Stimulated activated CD4-positive, alpha-beta T cell treated with anti-CD3 and anti-CD28 coated beads, Interleukin-1b, Interleukin-23, amount 100 ng/mL, for 1 hour (primary cell): Measurements from ENCODE around the gene RBM20.

ENCODE experiments used
- DNase-seq, 2 donors: peaks; one replicate each; pipeline ENCODE4 v3.0.0-alpha.2; 2020; ENCODE audit warnings: low read depth in 2 of 2

The RBM20 gene

DNA sequence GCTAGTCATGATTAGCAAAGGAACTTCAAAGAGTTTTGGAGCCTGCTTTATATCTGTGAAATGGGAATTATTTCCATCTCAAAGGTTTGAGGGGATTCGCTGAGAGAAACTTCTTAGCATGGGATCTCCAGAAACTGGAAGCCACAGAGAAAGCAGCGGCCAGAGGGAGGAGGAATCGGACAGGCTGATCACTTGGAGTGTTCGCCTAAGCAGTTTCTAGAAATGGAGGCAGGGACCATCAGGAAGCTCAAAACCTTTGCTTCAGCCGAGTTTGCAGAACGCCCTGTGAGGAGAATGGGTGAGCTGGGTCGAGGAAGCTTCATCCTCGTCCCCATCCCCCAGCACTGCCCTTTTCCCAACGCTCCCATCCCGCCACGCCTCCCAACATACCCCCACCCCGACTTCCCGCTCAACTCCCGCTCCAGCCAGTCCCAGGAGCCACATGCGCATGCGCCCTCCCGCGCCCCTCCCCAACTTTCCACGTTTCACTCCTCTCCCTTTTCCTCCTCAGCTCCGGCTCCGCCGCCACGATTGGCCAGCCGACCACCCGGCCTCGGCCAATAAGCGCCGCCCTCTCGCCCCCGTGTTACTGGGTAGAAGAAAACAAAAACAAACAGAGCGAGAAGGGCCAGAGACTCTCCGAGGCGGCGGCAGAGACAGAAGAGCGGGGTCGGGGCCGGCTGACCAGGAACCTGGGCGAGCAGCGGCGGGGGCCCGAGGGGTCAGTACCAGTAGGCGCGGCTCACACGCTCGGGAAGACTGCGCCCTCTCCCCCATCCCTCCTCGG is 227.4 kb downstream of the RBM20 start, which contains the start of gene PDCD4:
Gene PDCD4 (plus strand): TSS at position 631 of the 787 bp plus-strand sequence. CDS start 4,100 bp downstream, outside the sequence.
- DNase-seq, result peak; percentile 82 to 85

DNA sequence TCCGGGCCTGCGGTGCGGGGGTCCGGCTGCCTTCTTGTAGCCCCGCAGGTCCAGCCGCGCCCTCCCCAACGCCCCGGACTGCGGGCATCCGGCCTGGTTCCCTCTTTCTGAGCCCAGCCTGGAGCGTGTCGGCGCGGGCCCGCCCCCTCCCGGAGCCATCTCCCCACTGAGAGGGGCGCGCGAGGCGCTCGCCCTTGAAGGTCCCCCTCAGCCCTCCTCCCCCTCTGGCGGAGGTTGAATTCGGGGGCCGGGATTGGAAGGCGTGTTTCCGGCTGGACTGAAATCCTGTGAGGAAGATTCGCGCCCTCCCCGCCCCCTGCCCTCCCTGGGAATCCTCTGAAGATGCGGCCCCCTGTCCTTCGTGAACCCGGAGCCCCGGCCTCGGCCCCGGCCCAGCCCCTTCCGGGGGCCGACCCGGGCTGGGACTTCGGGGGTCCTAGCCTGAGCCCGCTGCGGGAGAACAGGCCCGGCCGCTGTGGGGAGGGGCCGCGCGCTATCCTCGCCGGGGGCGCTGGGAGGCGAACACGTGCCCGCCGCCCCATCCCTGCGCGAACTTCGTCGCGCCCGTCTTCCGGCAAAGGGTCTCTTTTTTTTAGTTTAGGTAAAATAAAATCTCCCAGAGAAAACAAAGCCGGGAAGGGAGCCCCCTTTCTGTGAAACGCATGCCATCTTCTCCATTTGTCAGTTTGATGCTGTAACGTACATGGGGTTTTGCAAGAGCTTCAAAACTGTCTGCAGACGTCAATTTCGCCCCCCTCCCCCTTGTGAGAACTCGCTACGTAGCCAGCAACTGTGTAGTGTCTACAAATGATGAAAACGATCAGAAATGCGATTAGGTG is 228.2 kb downstream of the RBM20 start:
- peak in 1 of 2 donors; percentile 49 for DNase-seq

DNA sequence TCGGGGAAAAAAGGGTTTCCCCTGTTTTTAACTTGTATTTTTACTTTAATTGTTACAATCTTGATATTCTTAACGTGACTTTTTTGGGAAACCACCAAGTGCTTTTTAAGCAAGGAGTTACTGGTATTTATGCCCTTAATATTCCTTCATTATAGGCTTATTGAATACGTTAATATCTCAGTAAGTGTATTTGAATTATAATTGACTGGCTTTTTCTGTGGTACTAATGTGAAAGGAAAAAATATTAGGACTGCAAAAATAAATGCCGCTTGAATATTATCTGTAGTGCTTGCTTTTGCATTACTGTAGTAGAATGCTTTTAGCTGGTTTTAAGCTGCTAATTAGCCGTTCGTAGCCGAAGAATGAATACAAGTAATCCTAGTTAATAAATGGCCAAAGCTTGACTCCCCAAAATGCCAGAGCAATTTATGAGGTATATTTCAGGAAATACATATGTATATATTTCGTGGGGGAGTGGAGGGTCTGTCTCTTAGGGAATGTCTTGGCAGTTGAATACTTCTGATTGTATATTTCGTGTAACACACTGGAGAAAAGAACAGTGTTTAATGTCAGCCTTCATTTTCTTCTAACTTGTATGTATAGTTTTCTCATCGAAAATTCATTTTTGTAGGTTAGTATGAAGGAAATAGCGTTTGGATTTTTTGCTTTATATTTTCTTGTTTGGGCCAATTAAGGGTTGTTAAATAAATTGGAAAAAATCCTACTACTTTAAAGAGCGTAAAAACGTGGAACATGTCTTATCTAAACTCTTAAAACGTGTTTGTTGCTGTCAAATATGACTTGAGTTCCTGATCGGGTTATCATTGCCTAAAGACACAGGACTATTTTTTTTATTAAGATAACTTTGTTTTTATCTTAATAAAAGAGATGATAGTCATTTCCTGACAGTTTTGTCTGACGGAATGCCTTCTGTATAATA is 229.1 kb downstream of the RBM20 start:
- no peak for DNase-seq

DNA sequence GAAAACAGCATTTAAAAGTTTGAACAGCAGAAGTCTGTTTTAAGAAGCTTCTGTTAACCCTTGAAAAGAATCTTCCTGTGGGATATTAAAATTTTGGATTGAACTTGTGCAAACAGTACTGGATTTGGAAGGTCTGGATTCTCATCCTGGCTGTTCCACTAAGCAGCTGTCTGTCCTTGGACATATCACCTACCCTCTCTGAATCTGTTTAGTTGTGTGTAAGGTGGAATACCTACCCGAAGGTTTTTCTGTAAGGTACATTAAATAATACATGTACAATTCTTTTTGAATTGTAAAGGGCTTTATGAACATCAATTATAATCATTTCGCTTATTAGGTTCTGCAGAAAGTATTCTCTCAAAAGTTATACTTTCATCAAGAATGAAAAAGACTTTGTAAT is 229.8 kb downstream of the RBM20 start:
- DNase-seq, result no peak

DNA sequence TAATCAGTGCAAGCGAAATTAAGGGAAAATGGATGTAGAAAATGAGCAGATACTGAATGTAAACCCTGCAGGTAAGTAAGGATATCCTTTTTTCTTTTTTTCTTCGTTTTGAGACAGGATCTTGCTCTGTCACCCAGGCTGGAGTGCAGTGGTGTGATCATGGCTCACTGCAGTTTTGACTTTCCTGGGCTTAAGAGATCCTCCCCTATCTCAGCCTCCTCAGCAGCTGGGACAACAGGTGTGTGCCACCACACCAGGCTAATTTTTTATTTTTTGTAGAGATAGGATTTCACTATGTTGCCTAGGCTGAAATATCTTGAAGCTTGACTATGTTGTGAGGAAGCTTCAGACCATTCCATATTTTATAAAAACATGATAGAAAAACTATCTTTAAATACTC is 231.9 kb downstream of the RBM20 start:
- DNase-seq, result no peak

DNA sequence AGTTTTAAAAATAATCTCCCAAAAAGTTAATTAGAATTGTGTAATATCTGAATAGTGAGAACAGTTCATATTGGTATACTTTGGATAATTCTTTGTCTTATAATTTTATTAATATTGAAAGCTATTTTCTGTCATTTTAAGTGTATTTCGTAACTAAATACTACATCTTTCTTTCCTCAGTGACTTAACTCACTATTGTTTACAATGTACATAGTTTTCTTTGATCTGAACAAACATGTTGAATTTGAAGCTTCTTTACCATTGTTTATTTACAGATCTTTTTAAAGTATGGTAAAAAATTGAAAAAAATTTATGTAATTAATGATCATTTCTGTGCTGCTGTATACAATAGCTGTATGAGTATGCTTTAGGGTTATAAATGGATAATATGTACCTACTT is 232.7 kb downstream of the RBM20 start:
- DNase-seq, result no peak

DNA sequence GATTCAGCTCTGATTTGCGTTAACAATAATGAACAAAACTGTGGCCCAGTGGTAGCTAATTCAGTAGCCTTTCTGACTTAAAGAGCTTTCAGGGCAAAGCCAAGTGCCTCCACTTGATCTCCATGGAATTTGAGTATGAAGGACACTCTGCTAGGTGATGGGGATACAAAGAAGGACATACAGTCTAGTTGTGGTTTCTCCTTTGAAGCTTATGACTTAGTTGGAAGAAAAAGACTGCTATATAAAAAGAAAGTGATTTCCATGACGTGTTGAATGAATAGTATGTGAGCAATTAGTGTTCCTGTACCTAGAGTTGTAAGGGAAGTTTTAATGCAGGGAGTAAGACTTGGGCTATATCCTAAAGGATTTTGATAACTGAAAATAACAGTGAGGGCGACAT is 235.9 kb downstream of the RBM20 start:
- DNase-seq, result no peak

DNA sequence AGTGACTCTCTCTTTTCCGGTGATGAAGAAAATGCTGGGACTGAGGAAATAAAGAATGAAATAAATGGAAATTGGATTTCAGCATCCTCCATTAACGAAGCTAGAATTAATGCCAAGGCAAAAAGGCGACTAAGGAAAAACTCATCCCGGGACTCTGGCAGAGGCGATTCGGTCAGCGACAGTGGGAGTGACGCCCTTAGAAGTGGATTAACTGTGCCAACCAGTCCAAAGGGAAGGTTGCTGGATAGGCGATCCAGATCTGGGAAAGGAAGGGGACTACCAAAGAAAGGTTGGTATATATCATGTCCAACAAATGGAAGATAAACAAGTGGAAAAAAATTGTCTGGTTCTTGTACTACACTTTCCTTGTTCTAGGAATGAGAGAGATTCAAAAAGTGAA is 237.1 kb downstream of the RBM20 start:
- no peak for DNase-seq

DNA sequence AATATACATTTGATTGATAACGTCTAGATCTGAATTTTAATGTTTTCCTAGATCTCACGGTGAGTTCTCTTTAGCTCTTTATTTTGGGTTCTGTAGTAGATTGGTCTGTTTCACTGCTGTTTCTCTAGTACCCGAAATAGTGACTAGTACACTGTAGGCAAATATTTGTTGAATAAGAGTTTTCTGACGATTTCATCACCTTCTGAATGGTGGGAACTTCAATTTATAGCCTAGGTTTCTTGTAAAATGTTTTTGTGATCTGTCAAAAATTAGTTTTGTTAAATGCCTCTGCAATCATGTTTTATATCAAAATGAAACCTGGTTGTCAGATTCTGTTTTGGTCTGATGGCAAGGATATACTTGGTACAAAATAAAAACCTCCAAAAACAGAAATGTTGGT is 237.8 kb downstream of the RBM20 start:
- DNase-seq, result no peak

DNA sequence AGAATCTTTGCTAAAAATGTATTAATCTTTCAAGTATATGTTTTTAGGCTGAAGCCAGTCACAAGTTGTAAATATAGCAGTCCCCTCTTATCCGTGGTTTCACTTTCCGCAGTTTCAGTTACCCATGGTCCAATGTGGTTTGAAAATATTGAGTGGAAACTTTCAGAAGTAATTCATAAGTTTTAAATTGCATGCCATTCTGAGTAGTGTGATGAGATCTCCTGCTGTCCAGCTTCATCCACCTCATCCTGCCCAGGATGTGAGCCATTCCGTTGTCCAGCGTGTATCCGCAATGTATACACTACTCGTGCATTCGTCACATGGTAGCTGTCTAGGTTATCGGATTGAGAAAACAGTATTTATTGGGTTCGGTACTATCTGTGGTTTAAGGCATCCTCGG is 239.8 kb downstream of the RBM20 start:
- DNase-seq, result no peak

DNA sequence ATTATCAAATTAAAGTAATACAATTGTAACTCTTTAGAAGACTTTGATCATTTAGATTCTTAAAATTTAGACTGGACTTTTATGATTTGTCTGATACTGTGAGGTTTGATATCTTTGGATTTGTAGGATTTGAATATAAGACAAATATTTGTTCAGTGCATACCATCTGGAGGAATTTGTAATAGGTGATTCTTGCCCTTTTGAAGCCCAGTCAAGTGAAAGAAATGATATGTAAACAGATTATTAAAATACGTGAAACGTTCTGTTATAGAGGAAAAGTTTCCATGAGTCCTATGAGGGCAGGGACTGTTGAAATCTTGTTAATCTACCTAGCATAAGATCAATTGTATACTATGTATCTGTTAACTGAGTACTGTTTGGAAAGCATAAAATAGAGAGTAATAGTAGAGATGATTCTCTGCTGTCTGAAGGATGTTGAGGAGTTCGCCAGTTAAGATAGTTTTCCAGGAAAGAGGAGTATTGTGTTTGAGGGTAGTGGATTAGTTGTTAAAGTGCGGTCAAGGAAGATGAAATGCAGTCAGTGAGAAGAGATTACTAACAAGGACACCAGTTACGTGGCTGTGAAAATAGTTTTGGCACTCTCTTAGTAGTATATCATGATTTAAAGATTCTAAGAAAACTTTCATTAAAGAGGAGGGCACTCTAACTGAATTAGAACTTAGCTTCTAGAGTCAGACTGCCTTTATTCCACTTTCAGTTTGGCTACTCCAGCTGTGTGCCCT is 242.0 kb downstream of the RBM20 start:
- DNase-seq, result no peak

DNA sequence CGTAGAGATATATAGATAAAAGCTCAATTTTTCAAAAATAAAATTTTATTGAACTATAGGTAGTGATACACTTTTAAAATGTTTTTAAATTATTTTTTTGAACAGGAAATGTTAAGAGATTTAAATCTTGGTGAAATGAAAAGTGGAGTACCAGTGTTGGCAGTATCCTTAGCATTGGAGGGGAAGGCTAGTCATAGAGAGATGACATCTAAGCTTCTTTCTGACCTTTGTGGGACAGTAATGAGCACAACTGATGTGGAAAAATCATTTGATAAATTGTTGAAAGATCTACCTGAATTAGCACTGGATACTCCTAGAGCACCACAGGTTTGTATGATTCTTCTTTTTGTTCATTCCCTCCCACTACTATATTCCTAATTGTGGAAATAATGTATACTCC is 243.4 kb downstream of the RBM20 start:
- DNase-seq, result no peak
